ENCODE measurements around the gene HOXB7. TPM values are rescaled to one million over a fixed set of nuclear protein-coding genes. Genes with fewer than 3 reads are reported as not detected.

The HOXB7 gene
- total RNA-seq, 4 donors from 2014 or later, result 0.36 to 3.0 (median 0.65) TPM

- Histone ChIP-seq H3K27me3 (peaks cover 94 to 100% (median 98%) of the 10 kb centered on the region in 3 donors), H3K27ac (no peak overlapping the region), H3K36me3 (no peaks in the 10 kb centered on the region), H3K4me1 (peaks cover 13 to 26% of the 10 kb centered on the region in 2 donors), H3K4me3 (no peak overlapping the region), H3K9me3 (no peaks in the 10 kb centered on the region)
- in situ Hi-C loops (cut with MboI; ENCODE audit: low sequenced_read_pairs in 4 of 4), result loop anchor here in 1 of 4 donors (10.0 to 25.0 kb wide), 2 partner anchors 109 to 323 kb away; partner anchors contain the start of gene HOXB13
- no peak for ATAC-seq
- no peak for DNase-seq
- intact Hi-C loops (cut with DNase I; ENCODE audit: low total_unique reads), result no loop called here
- TF ChIP-seq, protein P1, sequence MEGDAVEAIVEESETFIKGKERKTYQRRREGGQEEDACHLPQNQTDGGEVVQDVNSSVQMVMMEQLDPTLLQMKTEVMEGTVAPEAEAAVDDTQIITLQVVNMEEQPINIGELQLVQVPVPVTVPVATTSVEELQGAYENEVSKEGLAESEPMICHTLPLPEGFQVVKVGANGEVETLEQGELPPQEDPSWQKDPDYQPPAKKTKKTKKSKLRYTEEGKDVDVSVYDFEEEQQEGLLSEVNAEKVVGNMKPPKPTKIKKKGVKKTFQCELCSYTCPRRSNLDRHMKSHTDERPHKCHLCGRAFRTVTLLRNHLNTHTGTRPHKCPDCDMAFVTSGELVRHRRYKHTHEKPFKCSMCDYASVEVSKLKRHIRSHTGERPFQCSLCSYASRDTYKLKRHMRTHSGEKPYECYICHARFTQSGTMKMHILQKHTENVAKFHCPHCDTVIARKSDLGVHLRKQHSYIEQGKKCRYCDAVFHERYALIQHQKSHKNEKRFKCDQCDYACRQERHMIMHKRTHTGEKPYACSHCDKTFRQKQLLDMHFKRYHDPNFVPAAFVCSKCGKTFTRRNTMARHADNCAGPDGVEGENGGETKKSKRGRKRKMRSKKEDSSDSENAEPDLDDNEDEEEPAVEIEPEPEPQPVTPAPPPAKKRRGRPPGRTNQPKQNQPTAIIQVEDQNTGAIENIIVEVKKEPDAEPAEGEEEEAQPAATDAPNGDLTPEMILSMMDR (IDR thresholded peaks at IDR 0.05 in 4 of 5, conservative IDR thresholded peaks at IDR 0.05 in 1 of 5), result no peak
- TF ChIP-seq POLR2A (IDR thresholded peaks at IDR 0.05), result no peak
These were observed 17.1 kb upstream of the HOXB7 start for GRCh38 chr17:48627623-48628521.

- Histone ChIP-seq H3K4me3 (no peak overlapping the region), H3K27me3 (peaks cover 94 to 100% (median 98%) of the 10 kb centered on the region in 3 donors), H3K9me3 (no peaks in the 10 kb centered on the region), H3K36me3 (no peaks in the 10 kb centered on the region), H3K4me1 (peaks cover 13 to 26% of the 10 kb centered on the region in 2 donors), H3K27ac (no peak overlapping the region)
- ATAC-seq, result no peak
- no peak for TF ChIP-seq POLR2A (IDR thresholded peaks at IDR 0.05)
- TF ChIP-seq, protein P1 (IDR thresholded peaks at IDR 0.05 in 4 of 5, conservative IDR thresholded peaks at IDR 0.05 in 1 of 5), result no peak
- in situ Hi-C loops (cut with MboI; ENCODE audit: low sequenced_read_pairs in 4 of 4), result loop anchor here in 1 of 4 donors (10.0 to 25.0 kb wide), 2 partner anchors 110 to 322 kb away; partner anchors contain the start of gene HOXB13
- intact Hi-C loops (cut with DNase I; ENCODE audit: low total_unique reads), result no loop called here
- no peak for DNase-seq
These were observed 16.3 kb upstream of the HOXB7 start for GRCh38 chr17:48627118-48627597.

DNA sequence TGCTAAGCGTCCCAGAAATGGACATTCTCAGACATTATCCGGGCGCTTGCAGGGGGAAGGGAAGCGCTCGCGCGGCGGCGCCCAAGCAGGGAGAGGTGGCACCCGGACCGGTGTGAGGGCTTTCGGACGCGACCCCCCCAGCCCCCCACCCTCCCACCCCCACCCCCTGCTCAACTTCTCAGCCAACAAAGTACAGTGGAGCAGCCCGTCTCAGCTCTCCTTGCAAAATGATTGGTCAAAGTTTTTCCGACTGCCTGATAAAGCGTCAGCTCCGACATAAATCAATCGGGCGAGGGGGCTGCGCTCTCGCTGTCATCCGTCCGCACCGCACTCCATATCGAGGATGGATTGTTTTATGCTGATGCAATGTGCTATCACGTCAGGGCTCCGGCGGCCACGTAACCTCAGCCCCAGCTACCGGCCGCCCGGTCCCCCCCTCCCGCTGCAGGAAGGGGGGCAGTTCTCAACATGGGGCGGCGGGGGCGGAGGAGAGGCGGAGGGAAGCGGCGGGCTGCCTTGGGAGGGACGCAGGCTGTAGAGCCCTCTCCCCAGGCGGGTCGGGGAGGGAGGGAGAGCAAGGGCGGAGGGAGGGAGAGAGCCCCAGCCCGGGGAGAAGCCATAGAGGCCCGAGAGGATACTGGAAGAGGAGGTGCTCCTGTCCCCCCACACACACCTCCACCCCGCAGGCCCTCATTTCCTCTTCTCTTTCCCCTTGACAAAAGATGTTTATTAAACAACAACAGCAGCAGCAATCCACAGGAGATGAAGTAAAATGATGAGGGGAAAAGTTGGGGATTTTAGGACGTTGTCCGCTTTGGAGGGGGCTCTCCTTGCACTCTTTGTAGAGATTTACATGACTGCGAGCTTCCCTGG lies 15.7 kb upstream of the HOXB7 start, which contains the start of gene HOXB9:
TSS of gene HOXB9 (minus strand) at position 114 of the 873 bp plus-strand sequence. CDS start at position 25, 89 bp downstream.
- ATAC-seq (no peak), DNase-seq (no peak)
- H3K36me3 ChIP-seq, result no peaks in the 10 kb centered on the region
- in situ Hi-C loops (cut with MboI; ENCODE audit: low sequenced_read_pairs in 4 of 4), result loop anchor here in 1 of 4 donors (10.0 to 25.0 kb wide), 2 partner anchors 111 to 322 kb away; partner anchors contain the start of gene HOXB13
- H3K4me1 ChIP-seq, result peaks cover 13 to 26% of the 10 kb centered on the region in 2 donors
- H3K27me3 ChIP-seq, result peaks cover 94 to 100% (median 98%) of the 10 kb centered on the region in 3 donors
- intact Hi-C loops (cut with DNase I; ENCODE audit: low total_unique reads), result no loop called here
- H3K9me3 ChIP-seq, result no peaks in the 10 kb centered on the region
- TF ChIP-seq POLR2A (IDR thresholded peaks at IDR 0.05), result no peak
- TF ChIP-seq, protein P1 (IDR thresholded peaks at IDR 0.05 in 4 of 5, conservative IDR thresholded peaks at IDR 0.05 in 1 of 5), result no peak
- H3K27ac ChIP-seq, result no peak within 1 kb of the TSS
- peak within 1 kb of the TSS; percentile 39 to 53 (median 48) for H3K4me3 ChIP-seq

DNA sequence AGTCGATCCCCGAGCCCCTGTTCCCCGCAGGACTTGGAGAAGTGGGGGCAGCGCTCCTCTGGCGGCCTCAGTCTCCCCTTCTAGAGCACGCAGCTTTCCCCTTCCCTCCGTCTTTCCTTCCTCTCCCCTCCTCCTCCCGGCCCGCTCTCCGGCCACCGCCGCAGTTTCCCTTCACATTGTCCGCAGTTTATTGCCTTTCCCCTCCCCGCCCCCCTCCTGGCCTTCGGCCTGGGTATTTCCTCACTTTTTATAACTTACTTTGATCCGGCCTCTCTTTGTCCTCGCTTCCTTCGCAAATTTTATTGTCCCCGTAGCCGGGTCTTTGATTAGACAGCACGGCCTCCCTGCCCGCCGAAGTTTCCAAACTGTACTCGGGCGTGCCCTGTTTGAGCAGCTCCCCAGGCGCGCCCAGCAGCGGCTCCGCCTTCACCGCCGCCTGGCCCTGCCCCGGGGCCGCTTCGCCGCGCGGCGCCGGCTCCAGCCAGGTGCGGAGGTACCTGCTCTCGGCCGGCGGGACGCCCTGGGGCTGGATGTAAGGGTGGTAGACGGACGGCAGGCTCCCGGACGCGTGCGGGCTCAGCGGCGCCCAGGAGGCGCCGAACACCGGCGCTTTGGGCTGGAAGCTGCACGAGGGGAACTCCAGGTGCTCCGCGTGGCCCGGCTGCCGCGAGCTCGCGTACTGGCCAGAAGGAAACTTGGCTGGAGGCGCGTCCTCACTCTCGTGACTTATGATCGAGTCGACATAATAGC lies 14.9 kb upstream of the HOXB7 start:
- peaks cover 94 to 100% (median 98%) of the 10 kb centered on the region in 3 donors for H3K27me3 ChIP-seq
- intact Hi-C loops (cut with DNase I; ENCODE audit: low total_unique reads) (no loop called here), in situ Hi-C loops (cut with MboI; ENCODE audit: low sequenced_read_pairs in 4 of 4) (loop anchor here in 1 of 4 donors (10.0 to 25.0 kb wide), 2 partner anchors 112 to 321 kb away; partner anchors contain the start of gene HOXB13)
- TF ChIP-seq, protein P1 (IDR thresholded peaks at IDR 0.05 in 4 of 5, conservative IDR thresholded peaks at IDR 0.05 in 1 of 5), result no peak
- TF ChIP-seq POLR2A (IDR thresholded peaks at IDR 0.05), result no peak
- DNase-seq (no peak), ATAC-seq (peak in 1 of 2 donors; percentile 30)
- no peaks in the 10 kb centered on the region for H3K36me3 ChIP-seq
- H3K4me3 ChIP-seq, result peak overlapping the region; percentile 39 to 53 (median 48)
- H3K4me1 ChIP-seq, result peaks cover 13 to 26% of the 10 kb centered on the region in 2 donors
- H3K27ac ChIP-seq, result no peak overlapping the region
- no peaks in the 10 kb centered on the region for H3K9me3 ChIP-seq

Data from gastrocnemius medialis (tissue), 4 donors.